Endothelial cell of hepatic sinusoid (primary cell): ENCODE results near the gene GJC1.
"Not testable (repeated sequence)": the region's sequence is repeated elsewhere in the genome, so short reads cannot be mapped to it uniquely, and the experiment has no call there.

ENCODE experiments used
- in situ Hi-C: cut with HindIII; loops from 2 replicates; pipeline ENCODE4 v1.10.0; 2017; ENCODE audit warnings: low sequenced_read_pairs

GJC1 gene

DNA sequence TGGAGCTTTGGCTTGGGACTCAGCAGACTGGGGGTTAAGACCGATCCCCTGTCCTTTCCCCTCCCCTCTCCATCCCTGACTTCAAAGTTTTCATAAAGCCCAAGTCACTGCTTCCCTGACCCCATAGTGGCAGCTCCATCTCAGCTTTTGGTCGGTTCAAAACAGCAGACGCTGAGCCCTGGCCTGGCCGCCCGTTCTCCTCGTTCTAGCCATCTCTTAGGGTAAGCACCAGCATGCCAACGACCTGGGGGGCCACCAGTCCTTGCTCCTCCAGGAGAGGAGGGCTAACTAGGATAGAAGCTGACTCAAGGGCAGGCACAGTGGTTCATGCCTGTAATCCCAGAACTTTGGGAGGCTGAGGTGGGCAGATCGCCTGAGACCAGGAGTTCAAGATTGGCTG lies 16.1 kb upstream of the GJC1 start:
- in situ Hi-C loops = no loop called here

DNA sequence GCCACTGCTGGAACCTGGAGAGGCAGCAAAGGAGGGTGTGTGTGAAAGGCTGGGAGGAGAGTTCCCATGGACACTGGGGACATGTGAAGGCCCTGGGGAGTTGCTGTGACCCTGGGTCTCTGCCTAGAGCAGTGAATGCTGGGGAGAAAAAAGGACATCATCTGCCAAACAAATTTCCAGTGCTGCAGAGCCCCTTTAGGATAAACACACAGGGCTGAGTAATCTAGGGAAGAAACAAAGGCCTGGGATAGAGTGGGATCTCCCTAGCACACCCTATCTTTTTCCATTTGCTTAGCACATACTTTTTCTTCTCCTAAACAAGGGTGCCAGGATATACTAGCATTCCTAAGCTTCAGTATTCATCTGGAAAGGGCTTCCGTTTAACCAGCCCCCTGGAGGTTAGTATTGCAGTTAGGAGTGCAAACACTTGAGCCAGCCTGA lies 14.3 kb upstream of the GJC1 start:
- in situ Hi-C loops = loop anchor here (5.0 kb wide), 2 partner anchors 33 to 72 kb away; no protein-coding TSS in a partner anchor

DNA sequence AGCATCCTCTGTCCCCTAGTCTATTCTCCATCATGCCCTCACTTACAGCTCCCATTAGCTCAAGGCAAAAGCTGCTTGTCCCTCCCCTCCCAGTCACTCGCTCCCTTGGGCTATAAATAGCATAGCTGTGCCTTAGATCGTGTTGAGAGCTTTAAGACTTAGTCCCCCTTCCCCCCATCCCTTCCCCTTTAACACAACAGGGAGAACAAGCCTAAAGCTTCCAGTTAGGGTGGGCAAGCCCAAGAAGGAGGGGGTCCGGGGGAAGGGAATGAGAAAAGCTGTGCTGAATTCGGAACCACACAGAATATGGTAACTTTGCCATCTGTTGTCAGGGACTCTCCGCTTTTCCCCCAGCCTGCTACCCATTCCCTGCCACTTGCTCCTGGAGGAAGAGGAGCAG lies 12.7 kb upstream of the GJC1 start:
- in situ Hi-C loops = loop anchor here (5.0 kb wide), 2 partner anchors 35 to 70 kb away; no protein-coding TSS in a partner anchor

DNA sequence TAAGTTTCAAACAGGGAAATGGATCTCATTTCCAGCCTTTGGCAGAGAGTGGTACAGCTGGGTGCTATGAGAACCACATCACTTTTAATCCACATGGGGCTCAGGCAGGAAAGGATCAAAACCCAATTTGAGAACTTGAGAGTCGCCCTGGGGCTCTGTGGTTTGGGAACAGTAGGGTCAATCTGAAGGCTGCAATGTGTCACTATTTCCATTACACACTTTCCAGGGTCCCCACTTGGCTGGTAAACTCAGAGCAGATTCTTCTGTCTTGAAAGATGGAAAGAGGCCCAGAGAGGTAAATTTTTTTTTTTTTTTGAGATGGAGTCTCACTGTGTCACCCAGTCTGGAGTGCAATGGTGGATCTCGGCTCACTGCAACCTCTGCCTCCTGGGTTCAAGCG lies 10.8 kb upstream of the GJC1 start:
- in situ Hi-C loops = loop anchor here (5.0 kb wide), 2 partner anchors 36 to 69 kb away; no protein-coding TSS in a partner anchor

DNA sequence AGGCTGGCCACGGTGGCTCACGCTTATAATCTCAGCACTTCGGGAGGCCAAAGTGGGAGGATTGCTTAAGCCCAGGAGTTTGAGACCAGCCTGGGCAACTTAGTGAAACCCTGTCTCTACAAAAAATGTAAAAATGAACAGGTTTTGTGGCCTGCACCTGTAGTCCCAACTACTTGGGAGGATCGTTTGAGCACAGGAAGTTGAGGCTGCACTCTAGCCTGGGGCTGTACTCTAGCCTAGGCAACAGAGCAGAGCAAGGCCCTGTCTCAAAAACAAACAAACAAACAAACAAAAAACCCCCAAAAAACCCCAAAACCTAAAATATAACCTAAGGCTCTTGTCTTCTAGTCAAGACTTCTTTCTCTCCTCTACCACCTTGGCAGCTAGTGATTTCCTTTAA lies 10.2 kb upstream of the GJC1 start:
- in situ Hi-C loops = loop anchor here (5.0 kb wide), 2 partner anchors 37 to 68 kb away; no protein-coding TSS in a partner anchor

DNA sequence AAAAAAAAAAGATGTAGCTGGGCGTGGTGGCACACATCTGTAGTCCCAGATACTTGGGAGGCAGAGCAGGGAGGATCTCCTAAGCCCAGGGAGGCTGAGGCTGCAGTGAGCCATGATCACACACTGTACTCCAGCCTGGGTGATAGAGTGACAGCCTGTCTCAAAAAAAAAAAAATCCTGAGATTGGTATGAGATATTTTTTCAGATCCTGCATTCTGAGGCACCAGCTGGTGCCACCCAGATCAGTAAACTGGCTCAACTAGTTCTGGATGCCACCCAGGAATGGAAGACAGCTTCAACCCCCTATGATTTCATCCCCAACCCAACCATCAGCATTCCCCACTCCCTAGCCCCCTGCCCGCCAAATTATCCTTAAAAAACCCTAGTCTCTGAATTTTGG lies 7.1 kb upstream of the GJC1 start:
- in situ Hi-C loops = no loop called here

DNA sequence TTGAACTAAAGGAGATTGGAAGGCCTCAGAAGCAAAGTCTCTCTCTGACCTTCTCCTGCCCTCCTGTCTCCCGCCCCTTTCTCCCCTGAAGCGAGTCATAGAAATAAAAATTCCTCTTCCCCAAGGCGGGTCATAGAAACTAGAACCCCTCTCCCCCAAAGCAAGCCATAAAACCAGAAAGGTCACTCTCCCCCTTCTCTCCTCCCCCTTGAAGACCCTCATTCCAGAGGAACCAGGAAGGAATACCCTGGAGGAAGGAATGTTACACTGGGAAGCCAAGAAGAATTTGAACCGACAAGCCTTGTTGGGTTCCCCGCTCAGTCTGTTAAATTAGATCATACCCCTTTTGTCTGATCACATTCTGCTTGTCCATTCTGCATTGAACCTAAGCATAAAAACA lies 2.7 kb upstream of the GJC1 start:
- in situ Hi-C loops = no loop called here

DNA sequence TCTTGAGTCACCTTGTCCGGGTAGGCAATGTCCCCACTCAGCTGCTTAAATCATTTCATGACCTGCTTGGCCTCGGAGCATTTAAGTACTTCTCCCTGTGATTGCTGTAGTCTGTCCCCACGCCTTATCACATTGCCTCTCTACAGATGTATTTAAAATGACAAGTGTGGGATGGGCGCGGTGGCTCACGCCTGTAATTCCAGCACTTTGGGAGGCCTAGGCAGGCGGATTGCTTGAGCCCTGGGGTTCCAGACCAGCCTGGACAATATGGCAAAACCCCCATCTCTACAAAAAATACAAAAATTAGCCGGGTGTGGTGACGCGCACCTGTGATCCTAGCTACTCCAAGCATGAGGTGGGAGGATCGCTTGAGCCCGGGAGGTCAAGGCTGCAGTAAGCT lies 1.3 kb upstream of the GJC1 start:
- in situ Hi-C loops = no loop called here

DNA sequence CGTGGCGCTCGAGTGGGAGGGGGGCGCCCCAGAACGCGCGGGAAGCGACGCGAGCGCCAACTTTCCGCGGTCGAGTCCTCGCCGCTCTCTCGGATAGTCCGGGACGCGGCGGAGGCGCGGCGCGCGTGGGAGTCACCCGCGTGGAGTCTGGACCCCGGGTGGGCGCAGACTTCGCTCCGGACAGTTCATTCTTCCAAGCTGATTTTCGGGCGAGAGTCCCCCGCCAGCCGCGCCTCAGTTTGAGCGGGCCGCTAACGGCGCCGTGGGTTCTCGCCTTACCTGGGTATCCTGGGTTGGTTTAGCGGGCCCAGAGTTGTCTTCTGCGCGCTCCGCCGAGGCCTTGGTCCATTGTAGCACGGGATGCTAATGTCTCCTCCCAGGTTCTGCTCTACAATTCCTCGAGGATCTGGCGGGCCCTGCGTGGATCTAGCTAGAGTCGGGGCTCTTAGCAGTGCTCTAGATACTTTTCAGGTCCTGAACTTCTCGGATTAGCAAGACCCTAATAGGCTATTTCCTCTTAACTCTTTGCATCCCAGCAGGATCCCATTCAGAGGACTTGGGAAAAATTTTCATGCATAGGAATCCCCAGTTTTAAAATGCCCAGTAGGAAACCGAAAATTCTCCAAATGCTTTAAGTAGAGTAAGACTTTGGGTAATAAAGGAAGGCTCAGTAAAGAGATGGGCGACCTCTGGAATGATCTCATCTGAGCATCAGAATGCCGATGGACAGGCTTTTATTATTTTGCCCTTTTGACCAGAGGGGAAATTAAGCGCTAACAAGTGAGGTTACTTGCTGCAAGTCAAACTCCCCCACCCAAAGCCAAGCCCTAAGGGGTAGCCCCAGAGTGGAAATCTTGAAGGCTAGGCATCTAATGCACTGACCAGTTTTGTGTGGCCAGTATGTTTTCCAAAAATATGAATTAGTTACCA lies 537 bp upstream of the GJC1 start:
- in situ Hi-C loops = no loop called here

DNA sequence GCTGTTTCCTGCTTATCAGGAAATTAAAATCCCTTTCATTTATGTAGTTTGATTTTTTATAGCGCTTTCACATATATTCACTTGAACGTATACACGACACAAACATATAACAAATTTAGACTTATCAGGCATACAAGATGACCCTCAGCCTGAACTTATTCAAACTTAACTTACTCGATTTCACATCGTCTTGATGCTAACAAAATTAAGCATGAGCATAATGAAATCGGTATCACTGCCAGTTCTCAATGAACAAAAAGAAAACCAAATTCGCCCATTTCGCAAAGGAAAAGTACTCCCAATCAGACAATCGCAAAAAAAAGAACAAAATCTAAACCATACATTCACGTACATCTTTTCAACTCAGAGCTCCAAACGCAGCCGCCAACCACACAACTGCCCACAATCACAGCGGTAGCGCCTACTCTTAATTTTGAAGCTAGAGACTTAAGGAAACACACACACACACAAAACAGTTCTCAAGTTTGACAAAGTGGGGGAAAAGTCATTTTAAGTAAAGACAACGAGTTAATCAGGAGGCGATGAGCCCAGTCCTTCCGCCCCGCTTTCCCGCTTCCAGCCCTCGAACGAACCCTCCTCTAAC lies 1.1 kb downstream of the GJC1 start:
- in situ Hi-C loops = no loop called here

DNA sequence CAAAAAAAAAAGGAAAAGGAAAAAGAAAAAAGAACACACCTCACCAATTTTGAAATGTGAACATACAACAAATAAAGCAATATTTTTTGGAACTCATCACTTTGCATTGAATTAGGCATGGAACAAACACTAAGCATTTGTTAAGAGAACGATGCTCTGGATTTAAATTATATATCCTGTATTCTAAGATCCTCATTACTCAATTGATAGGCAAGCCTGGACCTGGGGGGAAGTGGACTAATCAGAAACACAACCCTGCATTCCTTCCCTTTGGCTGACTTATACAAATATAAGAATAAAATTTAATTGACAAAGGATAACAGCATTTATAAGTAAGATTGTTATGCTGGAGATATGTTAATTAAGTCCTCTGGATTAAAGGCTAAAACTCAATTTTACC lies 2.2 kb downstream of the GJC1 start:
- in situ Hi-C loops = no loop called here

DNA sequence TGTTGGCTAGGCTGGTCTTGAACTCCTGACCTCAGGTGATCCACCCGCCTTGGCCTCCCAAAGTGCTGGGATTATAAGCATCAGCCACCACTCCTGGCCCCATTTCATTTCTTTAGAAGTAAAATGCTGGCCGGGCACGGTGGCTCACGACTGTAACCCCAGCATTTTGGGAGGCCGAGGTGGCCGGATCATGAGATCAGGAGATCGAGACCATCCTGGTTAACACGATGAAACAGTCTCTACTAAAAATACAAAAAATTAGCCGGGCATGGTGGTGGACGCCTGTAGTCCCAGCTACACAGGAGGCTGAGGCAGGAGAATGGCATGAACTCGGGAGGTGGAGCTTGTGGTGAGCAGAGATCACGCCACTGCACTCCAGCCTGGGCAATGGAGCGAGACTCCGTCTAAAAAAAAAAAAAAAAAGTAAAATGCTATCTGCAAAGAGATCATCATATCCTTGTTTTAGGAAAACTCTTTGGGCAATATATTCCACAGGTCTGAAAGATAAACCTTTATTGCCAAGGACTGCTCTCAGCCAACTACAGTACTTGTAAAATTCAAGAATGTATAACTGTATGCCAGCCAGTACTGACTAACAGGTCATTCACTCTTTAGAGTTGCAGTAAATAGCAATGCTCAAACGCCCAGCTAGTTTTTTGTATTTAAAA lies 3.8 kb downstream of the GJC1 start:
- in situ Hi-C loops = no loop called here

DNA sequence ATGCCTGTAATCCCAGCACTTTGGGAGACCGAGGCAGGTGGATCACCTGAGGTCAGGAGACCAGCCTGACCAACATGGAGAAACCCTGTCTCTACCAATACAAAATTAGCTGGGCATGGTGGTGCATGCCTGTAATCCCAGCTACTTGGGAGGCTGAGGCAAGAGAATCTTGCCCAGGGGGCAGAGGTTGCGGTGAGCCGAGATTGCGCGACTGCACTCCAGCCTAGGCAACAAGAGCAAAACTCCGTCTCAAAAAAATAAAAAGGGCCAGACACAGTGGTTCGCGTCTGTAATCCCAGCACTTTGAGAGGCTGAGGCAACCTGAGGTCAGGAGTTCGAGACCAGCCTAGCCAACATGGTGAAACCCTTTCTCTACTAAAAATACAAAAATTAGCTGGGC lies 4.9 kb downstream of the GJC1 start:
- in situ Hi-C loops = not testable (repeated sequence)

DNA sequence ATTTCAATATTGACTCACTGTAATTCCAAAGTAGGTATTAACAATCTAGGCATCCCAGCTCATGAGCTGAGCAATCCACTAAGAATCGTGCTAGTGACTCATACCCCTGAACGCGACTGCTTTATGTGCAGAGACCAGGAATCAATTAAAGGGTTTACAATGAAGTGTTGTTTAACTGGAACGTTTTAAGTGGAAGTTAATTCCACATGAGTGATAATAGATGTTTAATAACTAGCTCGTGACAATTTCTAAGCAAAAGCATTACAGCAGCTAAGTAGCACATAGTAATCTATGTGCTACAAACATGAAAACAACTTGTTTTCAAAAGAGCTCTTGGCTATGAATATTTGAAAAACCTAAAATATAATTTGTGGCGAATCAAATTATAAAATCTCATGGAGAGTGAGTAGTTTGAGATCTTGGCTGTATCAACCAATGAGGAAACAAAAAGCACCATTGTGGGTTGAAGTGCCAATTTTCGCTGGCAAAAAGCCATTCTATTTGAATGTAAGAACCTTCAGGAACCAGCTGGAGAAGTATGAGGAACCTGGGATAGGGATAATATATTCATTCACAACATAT lies 9.4 kb downstream of the GJC1 start:
- in situ Hi-C loops = no loop called here

DNA sequence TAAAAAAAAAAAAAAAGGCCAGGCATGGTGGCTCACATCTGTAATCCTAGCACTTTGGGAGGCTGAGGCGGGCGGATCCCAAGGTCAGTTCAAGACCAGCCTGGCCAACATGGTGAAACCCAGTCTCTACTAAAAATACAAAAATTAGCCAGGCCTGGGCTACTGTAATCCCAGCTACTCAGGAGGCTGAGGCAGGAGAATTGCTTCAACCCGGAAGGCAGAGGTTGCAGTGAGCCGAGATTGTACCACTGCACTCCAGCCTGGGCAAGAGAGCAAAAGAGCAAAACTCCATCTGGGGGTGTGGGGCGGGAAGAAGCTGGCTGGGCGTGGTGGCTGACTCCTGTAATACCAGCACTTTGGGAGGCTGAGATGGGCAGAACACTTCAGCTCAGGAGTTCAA lies 11.6 kb downstream of the GJC1 start:
- in situ Hi-C loops = not testable (repeated sequence)

DNA sequence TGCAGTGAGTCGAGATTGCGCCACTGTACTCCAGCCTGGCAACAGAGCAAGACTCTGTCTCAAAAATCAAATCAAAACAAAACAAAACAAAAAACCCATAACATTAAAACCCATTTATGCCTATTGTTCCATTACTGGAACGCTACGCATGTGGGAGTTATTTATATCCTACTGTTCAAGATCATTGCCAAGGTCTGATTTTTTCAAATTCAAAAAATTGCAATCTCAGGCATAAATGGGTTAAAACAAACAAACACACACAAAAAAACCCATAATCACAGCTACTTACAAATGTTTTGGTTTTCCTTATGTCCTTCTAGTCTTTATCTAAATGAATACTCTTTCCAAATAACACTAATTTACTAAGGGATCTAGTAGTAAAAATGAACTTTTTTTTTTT lies 17.8 kb downstream of the GJC1 start:
- in situ Hi-C loops = no loop called here

DNA sequence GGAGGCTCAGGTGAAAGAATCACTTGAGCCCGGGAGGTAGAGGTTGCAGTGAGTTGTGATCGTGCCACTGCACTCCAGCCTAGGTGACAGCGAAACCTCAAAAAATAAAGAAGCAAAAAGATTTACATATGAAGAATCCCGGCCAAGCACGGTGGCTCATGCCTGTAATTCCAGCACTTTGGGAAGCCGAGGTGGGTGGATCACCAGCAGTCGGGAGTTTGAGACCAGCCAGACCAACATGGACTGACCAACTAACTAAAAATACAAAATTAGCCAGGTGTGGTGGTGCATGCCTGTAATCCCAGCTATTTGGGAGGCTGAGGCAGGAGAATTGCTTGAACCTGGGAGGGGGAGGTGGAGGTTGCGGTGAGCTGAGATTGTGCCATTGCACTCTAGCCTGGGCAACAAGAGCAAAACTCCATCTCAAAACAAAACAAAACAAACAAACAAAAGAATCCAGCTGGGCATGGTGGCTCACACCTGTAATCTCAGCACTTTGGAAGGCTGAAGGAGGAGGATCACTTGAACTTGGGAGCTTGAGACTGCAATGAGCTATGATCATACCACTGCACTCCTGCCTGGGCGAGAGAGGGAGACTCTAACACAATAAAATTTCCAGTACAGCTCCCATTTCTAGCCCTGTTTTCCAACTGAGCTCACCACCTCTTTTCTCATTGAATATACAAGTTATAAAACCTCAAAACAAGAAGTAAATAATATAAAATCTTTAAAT lies 21.3 kb downstream of the GJC1 start:
- in situ Hi-C loops = not testable (repeated sequence)

DNA sequence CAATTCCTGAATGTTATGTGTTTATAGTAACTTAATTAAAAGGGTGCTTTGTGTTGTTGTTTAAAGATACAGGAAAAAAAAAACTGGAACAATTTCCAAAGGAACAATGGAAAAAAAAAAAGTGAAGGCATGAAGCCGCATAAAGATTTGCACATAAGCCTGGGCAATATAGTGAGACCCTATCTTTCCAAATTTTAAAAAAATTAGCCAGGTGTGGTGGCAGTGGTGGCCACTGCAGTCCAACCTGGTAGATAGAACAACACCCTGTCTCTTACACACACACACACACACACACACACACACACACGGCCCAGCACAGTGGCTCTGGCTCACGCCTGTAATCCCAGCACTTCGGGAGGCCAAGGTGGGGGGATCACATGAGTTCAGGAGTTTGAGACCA lies 21.9 kb downstream of the GJC1 start:
- in situ Hi-C loops = no loop called here

DNA sequence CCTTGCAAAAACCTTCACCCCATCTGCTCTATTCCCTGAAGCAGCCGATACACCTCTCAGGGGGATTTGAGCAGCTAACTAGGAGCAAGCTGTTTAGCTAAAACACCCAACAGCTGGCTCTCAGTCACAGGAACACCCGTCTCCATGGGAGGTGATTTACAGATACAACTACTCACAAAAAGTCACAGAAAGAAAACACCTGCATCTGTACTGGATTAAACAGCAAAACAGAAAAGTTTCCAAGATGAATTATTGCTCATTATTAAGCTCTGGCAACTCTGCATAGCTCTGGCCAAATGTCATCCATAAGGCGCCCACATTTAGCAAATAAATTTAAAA lies 22.3 kb downstream of the GJC1 start:
- in situ Hi-C loops = no loop called here

DNA sequence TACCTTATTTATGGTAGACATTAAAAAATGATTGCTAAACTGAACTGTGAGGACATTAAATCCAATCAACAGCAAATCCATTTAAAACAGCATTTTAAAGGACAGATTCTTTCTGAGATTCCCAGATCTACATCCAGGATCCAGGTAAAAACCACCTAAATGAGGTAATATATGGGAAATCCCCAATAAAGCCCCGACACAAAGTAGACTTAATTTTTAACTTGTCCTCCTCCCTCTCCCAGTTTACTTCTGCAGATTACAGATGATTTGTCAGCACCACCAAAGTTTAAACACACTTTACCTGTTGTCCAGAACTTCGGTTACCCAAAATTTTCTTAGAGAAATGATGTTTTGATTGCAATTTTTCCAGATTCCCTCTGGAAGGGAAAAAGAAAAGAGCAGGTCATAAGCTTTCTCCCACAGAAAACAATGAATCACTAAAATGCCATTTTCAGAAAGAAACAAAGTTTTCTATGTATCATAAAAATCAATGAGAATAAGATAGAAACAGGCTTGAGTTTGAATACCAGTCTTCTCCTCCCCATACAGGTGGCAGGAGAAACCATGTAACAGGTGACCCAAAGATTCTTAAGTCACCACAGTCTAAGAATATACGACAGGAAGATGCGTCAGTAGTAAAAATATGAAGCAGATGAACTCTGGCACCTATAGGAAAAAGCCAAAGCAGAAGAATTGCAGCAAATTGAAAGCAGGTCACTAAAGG lies 22.8 kb downstream of the GJC1 start:
- in situ Hi-C loops = no loop called here
